Activated naive CD4-positive, alpha-beta T cell treated with anti-CD3 and anti-CD28 coated beads, Interleukin-2, amount 50 U/mL, for 72 hours (primary cell): ENCODE data around the gene MOGAT1. TPM values are rescaled to one million over a fixed set of nuclear protein-coding genes. Genes with fewer than 3 reads are reported as not detected.
"Not testable (repeated sequence)": the region's sequence is repeated elsewhere in the genome, so short reads cannot be mapped to it uniquely, and the experiment has no call there.

Experiments used
- ATAC-seq, 2 donors: fragments of 150-1000 bp; cut with Tn5 transposase; 2 replicates each; pipeline ENCODE4 v1.10.0; 2021; ENCODE audit warnings: mild to moderate bottlenecking in 2 of 2, moderate library complexity in 2 of 2
- DNase-seq, 2 donors: peaks; one replicate each; pipeline ENCODE4 v3.0.0; 2021 to 2022; ENCODE audit warnings: low spot score in 2 of 2
- H3K27ac Mint-ChIP-seq, 2 donors: one replicate each; pipeline ENCODE4 v1.8.0; 2022; ENCODE audit warnings: mild to moderate bottlenecking in 2 of 2, mixed read lengths in 2 of 2
- H3K36me3 Mint-ChIP-seq, 2 donors: one replicate each; pipeline ENCODE4 v1.8.0; 2022; ENCODE audit warnings: mixed read lengths in 2 of 2
- H3K9me3 Mint-ChIP-seq, 2 donors: one replicate each; pipeline ENCODE4 v1.8.0; 2022; ENCODE audit warnings: mixed read lengths in 2 of 2
- total RNA-seq, 2 donors: library from RNA; stranded (reverse); gene quantifications; one replicate each; pipeline ENCODE4 v1.2.3, GENCODE V29; 2022

The MOGAT1 gene
- total RNA-seq, 2 donors from 2014 or later = not detected

DNA sequence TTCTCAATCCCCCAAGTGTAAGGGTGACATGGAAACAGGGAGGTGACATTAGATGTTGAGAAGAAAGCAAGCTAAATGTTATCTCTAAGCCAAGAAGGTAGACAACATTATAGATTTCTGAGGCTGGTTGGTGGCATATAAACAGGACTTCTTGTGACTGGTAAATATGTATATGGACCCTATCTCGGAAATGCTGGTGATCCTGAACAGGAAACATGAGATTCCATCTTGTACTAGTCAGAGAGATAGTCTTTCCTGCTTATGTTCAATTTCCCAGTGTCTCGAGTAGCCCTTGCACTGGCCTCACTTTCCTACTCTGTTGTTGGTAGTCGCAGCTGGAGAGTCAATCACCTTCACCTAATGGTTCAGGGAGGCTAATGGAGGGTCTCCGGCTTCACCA is 26.8 kb downstream of the MOGAT1 start:
- ATAC-seq = no peak
- no peaks in the 10 kb centered on the region for H3K36me3 Mint-ChIP-seq
- DNase-seq = no peak
- H3K27ac Mint-ChIP-seq = no peak overlapping the region
- H3K9me3 Mint-ChIP-seq = no peaks in the 10 kb centered on the region

- no peak for ATAC-seq
- Mint-ChIP-seq H3K9me3 (no peaks in the 10 kb centered on the region), H3K27ac (peak overlapping the region in 1 of 2 donors; percentile 56), H3K36me3 (no peaks in the 10 kb centered on the region)
- DNase-seq = no peak
Observed at GRCh38 chr2:222701233-222701632, 29.8 kb downstream of the MOGAT1 start.

GRCh38 chr2:222701721-222702131 is 30.3 kb downstream of the MOGAT1 start:
- DNase-seq = no peak
- ATAC-seq = peak; percentile 41 to 56
- H3K36me3 Mint-ChIP-seq = no peaks in the 10 kb centered on the region
- H3K27ac Mint-ChIP-seq = no peak overlapping the region
- no peaks in the 10 kb centered on the region for H3K9me3 Mint-ChIP-seq

GRCh38 chr2:222703091-222703490 is 31.6 kb downstream of the MOGAT1 start:
- no peak for DNase-seq
- H3K27ac Mint-ChIP-seq = no peak overlapping the region
- H3K36me3 Mint-ChIP-seq = no peaks in the 10 kb centered on the region
- ATAC-seq = no peak
- H3K9me3 Mint-ChIP-seq = no peaks in the 10 kb centered on the region

DNA sequence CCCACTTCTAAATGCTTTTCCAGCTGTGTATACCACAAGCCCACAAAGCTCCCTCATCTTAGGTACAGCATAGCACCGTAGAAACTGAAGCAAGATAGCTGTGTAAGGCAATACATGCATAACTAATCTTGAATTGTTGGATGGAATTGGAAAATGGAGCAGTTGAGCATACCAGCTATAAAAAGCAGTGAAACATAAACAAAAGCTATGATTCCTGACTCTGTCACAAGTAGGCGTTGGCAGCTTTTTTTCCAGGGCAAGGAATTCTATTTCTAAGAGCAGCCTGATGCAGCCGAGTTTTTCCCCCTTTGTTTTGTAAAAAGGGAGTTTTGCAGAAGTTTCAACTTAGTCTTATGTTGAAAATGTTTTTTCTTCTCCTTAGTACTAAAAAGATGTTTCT is 32.4 kb downstream of the MOGAT1 start:
- no peak overlapping the region for H3K27ac Mint-ChIP-seq
- no peaks in the 10 kb centered on the region for H3K36me3 Mint-ChIP-seq
- ATAC-seq (no peak), DNase-seq (no peak)
- no peaks in the 10 kb centered on the region for H3K9me3 Mint-ChIP-seq

GRCh38 chr2:222706616-222707015 is 35.2 kb downstream of the MOGAT1 start:
- H3K9me3 Mint-ChIP-seq = no peaks in the 10 kb centered on the region
- DNase-seq (no peak), ATAC-seq (no peak)

GRCh38 chr2:222707102-222707688 is 35.7 kb downstream of the MOGAT1 start:
- DNase-seq = no peak
- Mint-ChIP-seq H3K27ac (no peak overlapping the region), H3K9me3 (no peaks in the 10 kb centered on the region), H3K36me3 (no peaks in the 10 kb centered on the region)
- ATAC-seq = peak; percentile 14 to 34

More at GRCh38 chr2:222706616-222707015, 35.2 kb downstream of the MOGAT1 start:
- H3K27ac Mint-ChIP-seq = no peak overlapping the region
- no peaks in the 10 kb centered on the region for H3K36me3 Mint-ChIP-seq

DNA sequence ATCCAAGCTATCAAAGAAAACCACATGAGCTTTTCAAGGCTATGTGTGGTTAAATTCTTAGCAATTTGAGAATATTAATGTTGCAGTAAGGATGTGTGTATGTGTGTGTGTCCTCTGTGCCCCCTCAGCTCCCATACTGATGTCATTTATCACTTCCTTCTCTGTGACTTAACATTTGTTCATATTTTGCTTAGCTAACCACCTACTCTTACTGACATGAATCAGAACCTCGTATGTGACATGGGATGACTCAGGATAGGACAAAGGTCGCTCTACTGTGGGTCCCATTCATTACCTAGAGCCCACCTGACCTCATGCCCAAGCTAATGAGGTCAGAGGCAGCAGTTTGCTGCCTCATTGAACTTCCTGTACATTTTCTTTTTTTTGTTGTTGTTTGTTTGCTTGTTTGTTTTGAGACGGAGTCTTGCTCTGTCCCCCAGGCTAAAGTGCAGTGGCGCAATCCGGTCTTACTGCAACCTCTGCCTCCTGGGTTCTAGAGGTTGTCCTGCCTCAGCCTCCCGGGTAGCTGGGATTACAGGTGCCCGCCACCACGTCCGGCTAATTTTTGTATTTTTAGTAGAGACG is 36.3 kb downstream of the MOGAT1 start:
- Mint-ChIP-seq H3K36me3 (no peaks in the 10 kb centered on the region), H3K9me3 (no peaks in the 10 kb centered on the region), H3K27ac (no peak overlapping the region)
- ATAC-seq = peak; percentile 63 to 79
- no peak for DNase-seq

GRCh38 chr2:222708274-222708710 is 36.8 kb downstream of the MOGAT1 start:
- Mint-ChIP-seq H3K27ac (no peak overlapping the region), H3K36me3 (no peaks in the 10 kb centered on the region), H3K9me3 (no peaks in the 10 kb centered on the region)
- DNase-seq = peak; percentile 65 to 82
- peak; percentile 60 to 62 for ATAC-seq

GRCh38 chr2:222709191-222709891 is 37.9 kb downstream of the MOGAT1 start:
- no peak for DNase-seq
- no peaks in the 10 kb centered on the region for H3K9me3 Mint-ChIP-seq
- H3K36me3 Mint-ChIP-seq = no peaks in the 10 kb centered on the region
- peak; percentile 29 to 55 for ATAC-seq
- H3K27ac Mint-ChIP-seq = no peak overlapping the region

- ATAC-seq (no peak), DNase-seq (no peak)
- Mint-ChIP-seq H3K36me3 (no peaks in the 10 kb centered on the region), H3K9me3 (no peaks in the 10 kb centered on the region), H3K27ac (no peak overlapping the region)
Observed at GRCh38 chr2:222710736-222711135, 39.3 kb downstream of the MOGAT1 start.

GRCh38 chr2:222711315-222711940 is 40.0 kb downstream of the MOGAT1 start:
- ATAC-seq (peak in 1 of 2 donors; percentile 60), DNase-seq (no peak)
- Mint-ChIP-seq H3K36me3 (no peaks in the 10 kb centered on the region), H3K9me3 (no peaks in the 10 kb centered on the region), H3K27ac (no peak overlapping the region)

GRCh38 chr2:222713002-222713401 is 41.5 kb downstream of the MOGAT1 start:
- Mint-ChIP-seq H3K9me3 (no peaks in the 10 kb centered on the region), H3K36me3 (no peaks in the 10 kb centered on the region), H3K27ac (no peak overlapping the region)
- no peak for DNase-seq
- ATAC-seq = no peak

DNA sequence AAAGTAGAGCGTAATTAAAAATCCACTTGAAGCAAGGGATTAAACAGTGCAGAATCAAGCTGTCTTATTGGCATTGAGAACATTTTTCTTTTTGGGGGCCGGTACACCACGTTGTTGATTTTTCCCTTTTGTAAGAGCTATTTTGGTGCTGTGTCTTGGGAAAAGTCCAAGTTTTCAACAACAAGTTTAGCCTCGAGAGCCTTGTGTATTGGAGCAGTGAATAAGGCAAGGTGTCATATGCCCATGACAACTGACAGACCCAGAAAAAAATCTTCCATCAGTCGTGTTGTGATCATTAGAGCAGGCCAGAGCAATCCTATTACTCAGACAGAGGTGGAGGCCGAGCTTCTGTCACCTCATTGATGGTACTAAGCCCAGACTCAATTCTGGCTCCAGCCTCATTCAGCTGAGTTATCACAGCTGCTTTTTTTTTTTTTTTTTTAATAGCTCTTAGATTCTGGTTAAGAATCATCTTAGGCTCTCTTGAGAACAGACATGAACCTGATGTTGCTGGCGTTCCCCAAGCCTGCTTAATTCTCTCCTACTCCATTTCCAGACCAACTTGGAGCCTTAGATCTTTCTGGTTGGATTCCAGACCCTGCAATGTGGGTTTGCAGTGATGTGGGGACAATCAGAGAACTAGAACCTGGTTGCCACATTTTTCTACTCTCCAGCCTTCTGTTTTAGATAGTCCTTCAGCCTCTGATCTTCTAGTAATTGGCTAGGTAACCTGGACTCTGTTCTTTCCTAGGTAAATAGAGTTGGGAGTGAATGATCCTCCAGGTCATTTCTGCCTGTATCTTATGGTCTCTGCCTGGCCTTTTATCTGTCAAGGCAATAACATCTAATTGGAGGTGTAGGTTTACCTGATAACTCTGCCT is 43.1 kb downstream of the MOGAT1 start:
- H3K27ac Mint-ChIP-seq = no peak overlapping the region
- no peaks in the 10 kb centered on the region for H3K36me3 Mint-ChIP-seq
- no peak for DNase-seq
- ATAC-seq = no peak
- H3K9me3 Mint-ChIP-seq = no peaks in the 10 kb centered on the region

DNA sequence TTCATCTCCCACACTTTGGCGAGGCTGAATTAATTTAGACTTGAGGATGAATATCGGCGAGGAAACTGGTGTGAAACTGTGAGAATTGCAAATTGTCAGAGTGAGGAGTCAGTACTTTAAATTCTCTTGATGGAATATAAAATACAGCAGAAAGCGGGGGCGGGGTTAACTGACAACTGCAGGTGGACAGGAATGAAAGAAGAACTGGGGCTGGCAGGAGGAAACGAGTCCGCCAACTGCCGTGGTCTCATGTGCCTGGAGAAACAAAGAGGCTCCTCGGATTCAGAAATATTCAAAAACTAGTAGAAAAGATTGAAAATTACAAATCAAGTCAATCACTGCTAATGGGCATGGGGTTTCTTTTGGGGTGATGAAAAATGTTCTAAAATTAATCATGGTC is 44.3 kb downstream of the MOGAT1 start:
- Mint-ChIP-seq H3K27ac (no peak overlapping the region), H3K36me3 (no peaks in the 10 kb centered on the region)
- no peak for ATAC-seq

GRCh38 chr2:222719787-222720186 is 48.3 kb downstream of the MOGAT1 start:
- not testable (repeated sequence) for DNase-seq, ATAC-seq, H3K9me3 Mint-ChIP-seq, H3K27ac Mint-ChIP-seq, H3K36me3 Mint-ChIP-seq

More for the DNA sequence above, 44.3 kb downstream of the MOGAT1 start:
- no peak for DNase-seq
- no peaks in the 10 kb centered on the region for H3K9me3 Mint-ChIP-seq
